BJ (cell line): ENCODE data around the gene RAD51C. TPM values are rescaled to one million over a fixed set of nuclear protein-coding genes. Genes with fewer than 3 reads are reported as not detected.

Source experiments
- CTCF ChIA-PET: fragments of 350-600 bp; formaldehyde crosslinking; extraction: SDS; loops from one replicate; lab custom pipeline; 2021; ENCODE audit warnings: antibody characterized with exemption, inconsistent platforms; lab: Yijun Ruan, JAX
- POLR2A ChIA-PET: fragments of 300-600 bp; sonication (Branson Sonifier 250); formaldehyde crosslinking; extraction: SDS; loops from one replicate; lab custom pipeline; 2021; ENCODE audit warnings: antibody characterized with exemption; lab: Charles Lee
- DNase-seq: peaks from one replicate; pipeline ENCODE4 v3.0.0-alpha.2; 2011; ENCODE audit warnings: low read depth
- H3K27me3 ChIP-seq: 2 replicates; pipeline ENCODE4 v1.6.0; 2011; ENCODE audit warnings: low read length; ENCODE audit not compliant: control insufficient read depth, insufficient read depth
- H3K36me3 ChIP-seq: 2 replicates; pipeline ENCODE4 v1.5.1; 2011; ENCODE audit warnings: low read length; ENCODE audit not compliant: control insufficient read depth, insufficient read depth
- H3K4me3 ChIP-seq: 2 replicates; pipeline ENCODE4 v1.5.1; 2011; ENCODE audit warnings: low read depth, mild to moderate bottlenecking, control low read depth, low read length
- CTCF ChIP-seq: IDR thresholded peaks from 2 replicates; pipeline ENCODE4 v1.5.1; 2011; ENCODE audit warnings: low read depth, mild to moderate bottlenecking, control low read depth, inconsistent platforms, low read length, moderate library complexity; ENCODE audit not compliant: insufficient read depth
- polyA plus RNA-seq: library from polyadenylated mRNA; depleted of rRNA; stranded (reverse); fragments of >200 nt; gene quantifications from 2 replicates; pipeline ENCODE4 v1.2.3, GENCODE V29; 2011

Gene RAD51C
- polyA plus RNA-seq, 1 experiment: 15.0 TPM

DNA sequence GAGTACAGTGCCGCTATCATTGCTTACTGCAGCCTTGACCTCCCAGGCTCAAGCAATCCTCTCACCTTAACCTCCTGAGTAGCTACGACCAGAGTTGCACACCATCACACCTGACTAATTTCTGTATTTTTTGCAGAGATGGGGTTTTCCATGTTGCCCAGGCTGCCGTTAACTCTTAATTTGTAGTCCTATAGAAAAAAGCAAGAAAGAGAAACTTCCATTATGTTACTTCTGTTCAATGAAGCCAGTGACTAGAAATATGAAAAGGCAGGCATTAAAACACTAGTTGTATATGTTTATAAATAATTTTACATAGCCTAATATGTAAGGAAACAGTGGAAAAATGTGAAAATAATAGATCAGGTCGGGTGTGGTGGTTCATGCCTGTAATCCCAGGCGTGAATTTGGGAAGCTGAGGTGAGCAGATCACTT is 9.7 kb downstream of the RAD51C start:
- H3K36me3 ChIP-seq: no peaks in the 10 kb centered on the region; the same call in 1 of the 2 replicates
- H3K27me3 ChIP-seq: no peaks in the 10 kb centered on the region
- ChIA-PET CTCF (no interaction called here), POLR2A (no interaction called here)
- TF ChIP-seq CTCF: no peak
- no peak for DNase-seq
- no peak overlapping the region for H3K4me3 ChIP-seq

GRCh38 chr17:58702708-58703107 is 10.3 kb downstream of the RAD51C start:
- no peak for TF ChIP-seq CTCF
- Histone ChIP-seq H3K4me3 (no peak overlapping the region), H3K27me3 (no peaks in the 10 kb centered on the region), H3K36me3 (peaks cover under 1% of the 10 kb centered on the region; the same call in 1 of the 2 replicates)
- ChIA-PET POLR2A (no interaction called here), CTCF (interaction anchor here (1.1 kb wide), 1 partner anchor 175 kb away, joined by 3 read pairs; no protein-coding TSS in a partner anchor)
- no peak for DNase-seq

DNA sequence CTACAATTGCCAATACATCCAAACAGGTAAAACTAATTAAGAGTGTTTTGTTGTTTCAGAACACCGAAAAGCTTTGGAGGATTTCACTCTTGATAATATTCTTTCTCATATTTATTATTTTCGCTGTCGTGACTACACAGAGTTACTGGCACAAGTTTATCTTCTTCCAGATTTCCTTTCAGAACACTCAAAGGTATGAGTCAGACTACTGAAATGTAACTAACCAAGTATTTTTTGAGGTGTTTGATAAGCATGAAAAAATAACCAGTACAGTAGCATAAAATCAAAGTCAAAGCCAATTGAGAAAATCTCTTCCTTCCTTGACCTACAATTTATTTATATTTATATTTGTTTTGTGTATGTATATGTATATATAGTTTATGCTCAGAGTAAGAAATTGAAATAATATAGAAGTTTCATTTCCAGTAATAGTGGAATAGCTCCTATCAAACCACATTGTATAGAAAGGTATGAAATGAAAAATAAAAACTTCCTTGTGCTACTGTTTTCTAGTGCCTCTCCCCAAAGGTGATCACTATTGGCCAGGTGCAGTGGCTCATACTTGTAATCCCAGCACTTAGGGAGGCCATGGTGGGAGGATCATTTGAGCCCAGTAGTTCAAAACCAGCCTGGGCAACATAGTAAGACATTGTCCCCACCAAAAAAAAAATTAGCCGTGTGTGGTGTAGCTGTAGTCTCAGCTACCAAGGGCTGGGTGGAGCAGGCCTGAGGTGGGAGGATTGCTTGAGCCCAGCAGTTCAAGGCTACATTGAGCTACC is 10.9 kb downstream of the RAD51C start:
- no peaks in the 10 kb centered on the region for H3K27me3 ChIP-seq
- POLR2A ChIA-PET: no interaction called here
- no peak for TF ChIP-seq CTCF
- H3K4me3 ChIP-seq: no peak overlapping the region
- CTCF ChIA-PET: interaction anchor here (1.1 kb wide), 2 partner anchors 176 to 303 kb away, joined by 3 read pairs; no protein-coding TSS in a partner anchor
- peaks cover 1% of the 10 kb centered on the region; the same call in 1 of the 2 replicates for H3K36me3 ChIP-seq
- no peak for DNase-seq

- ChIA-PET POLR2A (no interaction called here), CTCF (interaction anchor here (1.1 kb wide), 2 partner anchors 176 to 302 kb away, joined by 3 read pairs; no protein-coding TSS in a partner anchor)
- Histone ChIP-seq H3K36me3 (peaks cover 1% of the 10 kb centered on the region; the same call in 1 of the 2 replicates), H3K4me3 (no peak overlapping the region), H3K27me3 (no peaks in the 10 kb centered on the region)
- no peak for DNase-seq
- TF ChIP-seq CTCF: no peak
These were observed 11.5 kb downstream of the RAD51C start for GRCh38 chr17:58703916-58704286.

- Histone ChIP-seq H3K27me3 (no peaks in the 10 kb centered on the region), H3K36me3 (peaks cover 1% of the 10 kb centered on the region; the same call in 1 of the 2 replicates), H3K4me3 (no peak overlapping the region)
- TF ChIP-seq CTCF: no peak
- no peak for DNase-seq
- ChIA-PET CTCF (interaction anchor here (0.9 to 2.4 kb wide), 2 partner anchors 299 to 302 kb away, joined by 3 to 12 read pairs; no protein-coding TSS in a partner anchor), POLR2A (no interaction called here)
These were observed 14.1 kb downstream of the RAD51C start for GRCh38 chr17:58706351-58707140.
